Uterus (tissue), 4 donors: ENCODE results near the gene FBN1. TPM values are rescaled to one million over a fixed set of nuclear protein-coding genes. Genes with fewer than 3 reads are reported as not detected.

Experiments
- DNase-seq, 2 donors: peaks; one replicate each; pipeline ENCODE4 v3.0.0-alpha.2; 2019 to 2020
- H3K27ac ChIP-seq, 2 donors: fragments of 200-600 bp; sonication (generic); 1 replicate in 1 of 2; 2 replicates in 1 of 2; pipeline ENCODE4 v1.5.1; 2016 to 2018
- H3K27me3 ChIP-seq, 2 donors: fragments of 200-600 bp; sonication (generic); one replicate each; pipeline ENCODE4 v1.5.1; 2018 to 2019; ENCODE audit warnings: control low read depth in 1 of 2
- H3K36me3 ChIP-seq, 2 donors: fragments of 200-600 bp; sonication (generic); one replicate each; pipeline ENCODE4 v1.5.1; 2019; ENCODE audit warnings: control low read depth in 1 of 2
- H3K4me1 ChIP-seq, 2 donors: fragments of 200-600 bp; sonication (generic); one replicate each; pipeline ENCODE4 v1.5.1; 2018 to 2019; ENCODE audit warnings: control low read depth in 1 of 2
- H3K4me3 ChIP-seq, 2 donors: fragments of 200-600 bp; sonication (generic); 1 replicate in 1 of 2; 2 replicates in 1 of 2; pipeline ENCODE4 v1.5.1; 2018 to 2019; ENCODE audit warnings: mild to moderate bottlenecking in 1 of 2
- H3K9me3 ChIP-seq, 2 donors: fragments of 200-600 bp; sonication (generic); one replicate each; pipeline ENCODE4 v1.5.1; 2019; ENCODE audit warnings: control low read depth in 1 of 2
- CTCF ChIP-seq, 4 experiments: fragments of 200-600 bp in 2 of 4; fragments of 450-650 bp in 2 of 4; sonication (generic) in 2 of 4; IDR thresholded peaks; one replicate each; pipeline ENCODE4 v1.5.1; 2016 to 2019; ENCODE audit warnings: antibody characterized with exemption in 4 of 4, mild to moderate bottlenecking in 2 of 4, moderate library complexity in 1 of 4
- POLR2A ChIP-seq, 2 donors: fragments of 450-650 bp; IDR thresholded peaks; one replicate each; pipeline ENCODE4 v1.6.1; 2016; ENCODE audit warnings: antibody characterized with exemption in 2 of 2, mild to moderate bottlenecking in 1 of 2, moderate library complexity in 1 of 2
- intact Hi-C: fragments of 100-400 bp; cut with DNase I; formaldehyde crosslinking; loops from one replicate; pipeline ENCODE4 v1.15.1; 2023; ENCODE audit warnings: low total_unique reads
- total RNA-seq, 4 donors: library from RNA; depleted of rRNA in 3 of 4; stranded (reverse); fragments of >200 nt in 3 of 4; gene quantifications; one replicate each; pipeline versions ENCODE4 v1.1.0 to v1.2.4, GENCODE V29; 2014 to 2023
- donor health status: DM: yes; HTN: yes; CAD: no.

The FBN1 gene
- total RNA-seq, 4 donors from 2014 or later, result 76.3 to 584 (median 95.8) TPM

- peak overlapping the region in 1 of 2 donors; percentile 29 for H3K27ac ChIP-seq
- H3K4me1 ChIP-seq, result no peaks in the 10 kb centered on the region
- H3K9me3 ChIP-seq, result no peaks in the 10 kb centered on the region
- H3K36me3 ChIP-seq, result no peaks in the 10 kb centered on the region
- no peak overlapping the region for H3K4me3 ChIP-seq
- H3K27me3 ChIP-seq, result no peaks in the 10 kb centered on the region
- no peak for DNase-seq
- intact Hi-C loops, result no loop called here
- TF ChIP-seq POLR2A (IDR thresholded peaks at IDR 0.05) (no peak), CTCF (IDR thresholded peaks at IDR 0.05) (no peak)
Observed at GRCh38 chr15:48418343-48418742, 227.2 kb downstream of the FBN1 start.

- Histone ChIP-seq H3K4me1 (no peaks in the 10 kb centered on the region), H3K36me3 (no peaks in the 10 kb centered on the region), H3K9me3 (no peaks in the 10 kb centered on the region), H3K27ac (peak overlapping the region; percentile 3 to 71), H3K27me3 (no peaks in the 10 kb centered on the region), H3K4me3 (no peak overlapping the region)
- intact Hi-C loops, result no loop called here
- no peak for DNase-seq
- TF ChIP-seq CTCF (IDR thresholded peaks at IDR 0.05) (no peak), POLR2A (IDR thresholded peaks at IDR 0.05) (no peak)
Observed at GRCh38 chr15:48416301-48416700, 229.2 kb downstream of the FBN1 start.

GRCh38 chr15:48415036-48415886, 230.2 kb downstream of the FBN1 start:
- H3K36me3 ChIP-seq, result no peaks in the 10 kb centered on the region
- H3K27ac ChIP-seq, result peak overlapping the region; percentile 42 to 71
- intact Hi-C loops, result no loop called here
- no peak for DNase-seq
- no peaks in the 10 kb centered on the region for H3K9me3 ChIP-seq
- no peaks in the 10 kb centered on the region for H3K4me1 ChIP-seq
- H3K27me3 ChIP-seq, result no peaks in the 10 kb centered on the region
- TF ChIP-seq CTCF (IDR thresholded peaks at IDR 0.05) (no peak), POLR2A (IDR thresholded peaks at IDR 0.05) (no peak)
- H3K4me3 ChIP-seq, result no peak overlapping the region

- H3K9me3 ChIP-seq, result no peaks in the 10 kb centered on the region
- H3K27ac ChIP-seq, result peak overlapping the region; percentile 59 to 71
- no peaks in the 10 kb centered on the region for H3K27me3 ChIP-seq
- no peaks in the 10 kb centered on the region for H3K4me1 ChIP-seq
- no peaks in the 10 kb centered on the region for H3K36me3 ChIP-seq
- no peak for TF ChIP-seq POLR2A (IDR thresholded peaks at IDR 0.05)
- no peak for TF ChIP-seq CTCF (IDR thresholded peaks at IDR 0.05)
- DNase-seq, result peak in 1 of 2 donors; percentile 54
- intact Hi-C loops, result no loop called here
- no peak overlapping the region for H3K4me3 ChIP-seq
Observed at GRCh38 chr15:48414015-48414414, 231.5 kb downstream of the FBN1 start.

GRCh38 chr15:48413304-48413703, 232.2 kb downstream of the FBN1 start:
- Histone ChIP-seq H3K27me3 (no peaks in the 10 kb centered on the region), H3K4me1 (no peaks in the 10 kb centered on the region), H3K4me3 (no peak overlapping the region), H3K36me3 (no peaks in the 10 kb centered on the region), H3K9me3 (no peaks in the 10 kb centered on the region), H3K27ac (peak overlapping the region; percentile 59 to 71)
- DNase-seq, result peak in 1 of 2 donors; percentile 35
- intact Hi-C loops, result no loop called here
- TF ChIP-seq POLR2A (IDR thresholded peaks at IDR 0.05), result no peak
- TF ChIP-seq CTCF (IDR thresholded peaks at IDR 0.05), result no peak
